ENCODE measurements around the gene NFIC. TPM values are rescaled to one million over a fixed set of nuclear protein-coding genes. Genes with fewer than 3 reads are reported as not detected.

NFIC gene
- total RNA-seq, 1 donor: 79.5 TPM

DNA sequence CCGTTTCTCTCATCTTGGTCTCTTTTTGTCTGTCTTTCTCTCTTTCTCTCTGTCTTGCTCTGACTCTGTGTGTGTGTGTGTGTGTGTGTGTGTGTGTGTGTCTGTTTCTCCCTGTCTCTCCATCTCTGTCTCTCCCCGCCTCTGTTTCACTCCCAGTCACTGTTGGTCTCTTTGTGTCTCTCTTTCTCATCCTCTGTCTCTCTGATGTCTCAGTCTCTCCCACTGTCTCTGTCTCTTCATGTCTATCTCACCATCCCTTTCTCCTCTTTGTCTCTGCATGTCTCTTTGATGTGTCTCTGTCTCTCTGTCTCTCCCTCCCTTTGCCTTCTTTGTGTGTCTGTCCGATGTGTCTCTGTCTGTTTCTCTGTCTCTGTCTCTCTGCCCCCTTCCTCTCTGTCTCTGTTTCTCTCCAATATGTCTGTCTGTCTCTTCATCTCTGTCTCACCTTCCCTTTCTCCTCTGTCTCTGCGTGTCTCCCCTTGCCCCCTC lies 2.5 kb downstream of the NFIC start:
- H3K4me3 ChIP-seq (ENCODE audit: low read depth, low read length): peak overlapping the region; percentile 78
- TF ChIP-seq, protein P1, sequence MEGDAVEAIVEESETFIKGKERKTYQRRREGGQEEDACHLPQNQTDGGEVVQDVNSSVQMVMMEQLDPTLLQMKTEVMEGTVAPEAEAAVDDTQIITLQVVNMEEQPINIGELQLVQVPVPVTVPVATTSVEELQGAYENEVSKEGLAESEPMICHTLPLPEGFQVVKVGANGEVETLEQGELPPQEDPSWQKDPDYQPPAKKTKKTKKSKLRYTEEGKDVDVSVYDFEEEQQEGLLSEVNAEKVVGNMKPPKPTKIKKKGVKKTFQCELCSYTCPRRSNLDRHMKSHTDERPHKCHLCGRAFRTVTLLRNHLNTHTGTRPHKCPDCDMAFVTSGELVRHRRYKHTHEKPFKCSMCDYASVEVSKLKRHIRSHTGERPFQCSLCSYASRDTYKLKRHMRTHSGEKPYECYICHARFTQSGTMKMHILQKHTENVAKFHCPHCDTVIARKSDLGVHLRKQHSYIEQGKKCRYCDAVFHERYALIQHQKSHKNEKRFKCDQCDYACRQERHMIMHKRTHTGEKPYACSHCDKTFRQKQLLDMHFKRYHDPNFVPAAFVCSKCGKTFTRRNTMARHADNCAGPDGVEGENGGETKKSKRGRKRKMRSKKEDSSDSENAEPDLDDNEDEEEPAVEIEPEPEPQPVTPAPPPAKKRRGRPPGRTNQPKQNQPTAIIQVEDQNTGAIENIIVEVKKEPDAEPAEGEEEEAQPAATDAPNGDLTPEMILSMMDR (IDR thresholded peaks at IDR 0.05; ENCODE audit: insufficient read depth, low read length): no peak
- peak; percentile 59 for DNase-seq (ENCODE audit: low read depth)

DNA sequence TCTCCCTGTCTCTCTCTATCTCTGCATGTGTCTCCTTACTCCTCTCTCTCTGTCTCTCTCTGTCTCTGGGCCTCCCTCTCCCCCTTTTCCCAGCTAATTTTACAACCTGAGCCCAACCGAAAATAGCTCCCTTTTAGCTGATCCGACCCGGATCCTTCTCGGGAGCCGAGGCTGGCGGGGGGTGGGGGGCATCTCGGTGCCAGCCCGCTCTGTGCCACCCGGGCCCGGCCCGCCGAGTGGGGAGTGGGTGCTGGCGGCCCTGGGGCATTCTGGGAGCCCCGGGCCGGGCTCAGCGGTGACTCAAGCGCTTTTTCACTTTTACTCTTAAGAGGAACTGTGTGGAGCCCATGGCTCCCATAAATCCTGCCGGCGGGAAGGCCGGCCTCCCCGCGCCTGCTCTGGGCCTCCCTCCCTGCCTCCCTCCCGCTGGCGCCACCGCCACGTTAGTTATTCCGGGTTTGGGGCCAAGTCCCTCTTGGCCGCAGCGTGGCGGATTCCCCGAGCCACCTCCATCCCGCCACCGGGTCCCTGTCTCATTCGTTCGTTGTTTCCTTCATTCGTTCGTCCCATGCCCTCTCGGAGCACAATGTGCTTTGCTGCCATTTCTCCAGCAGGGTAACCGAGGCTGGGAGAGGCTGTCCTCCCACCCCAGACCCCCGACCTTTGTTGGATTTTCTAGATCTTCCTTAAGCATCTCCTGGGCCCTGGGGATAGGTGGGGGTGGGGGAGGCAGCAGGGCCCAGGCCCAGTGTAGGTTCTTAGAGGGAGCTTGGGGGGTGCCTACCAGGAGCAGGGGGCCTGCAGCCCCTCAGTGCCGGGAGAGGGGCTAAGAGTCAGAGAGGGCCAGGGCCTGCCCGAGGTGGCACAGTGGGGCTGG lies 3.2 kb downstream of the NFIC start:
- peak overlapping the region; percentile 78 for H3K4me3 ChIP-seq (ENCODE audit: low read depth, low read length)
- TF ChIP-seq, protein P1 (IDR thresholded peaks at IDR 0.05; ENCODE audit: insufficient read depth, low read length): peak; percentile 26
- no peak for DNase-seq (ENCODE audit: low read depth)

DNA sequence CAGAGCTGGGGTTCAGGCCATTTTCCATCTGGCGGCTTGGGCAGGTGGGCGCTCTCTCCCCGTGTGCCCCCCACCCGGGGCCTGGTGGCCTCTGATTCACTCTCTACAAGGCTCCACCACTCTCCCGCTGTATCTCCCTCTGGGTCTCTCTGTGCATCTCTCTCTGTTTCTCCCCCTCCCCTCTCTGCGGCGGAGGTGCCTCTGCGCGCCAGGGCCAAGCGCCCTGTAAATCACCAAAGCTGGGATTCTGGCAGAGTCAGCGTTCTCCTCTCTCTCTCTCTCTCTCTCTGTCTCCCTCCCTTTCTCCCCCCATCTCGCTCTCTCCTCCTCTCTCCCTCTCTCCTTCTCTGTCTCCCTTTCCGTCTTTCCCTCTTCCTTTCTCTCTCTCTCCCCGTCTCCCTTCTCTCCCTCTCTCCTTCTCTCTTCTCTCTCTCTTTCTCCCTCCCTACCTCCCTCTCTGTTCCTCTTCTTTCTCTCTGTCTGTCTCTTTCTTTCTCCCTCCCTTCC lies 3.9 kb downstream of the NFIC start:
- DNase-seq (ENCODE audit: low read depth): no peak
- TF ChIP-seq, protein P1 (IDR thresholded peaks at IDR 0.05; ENCODE audit: insufficient read depth, low read length): no peak
- H3K4me3 ChIP-seq (ENCODE audit: low read depth, low read length): peak overlapping the region; percentile 78

DNA sequence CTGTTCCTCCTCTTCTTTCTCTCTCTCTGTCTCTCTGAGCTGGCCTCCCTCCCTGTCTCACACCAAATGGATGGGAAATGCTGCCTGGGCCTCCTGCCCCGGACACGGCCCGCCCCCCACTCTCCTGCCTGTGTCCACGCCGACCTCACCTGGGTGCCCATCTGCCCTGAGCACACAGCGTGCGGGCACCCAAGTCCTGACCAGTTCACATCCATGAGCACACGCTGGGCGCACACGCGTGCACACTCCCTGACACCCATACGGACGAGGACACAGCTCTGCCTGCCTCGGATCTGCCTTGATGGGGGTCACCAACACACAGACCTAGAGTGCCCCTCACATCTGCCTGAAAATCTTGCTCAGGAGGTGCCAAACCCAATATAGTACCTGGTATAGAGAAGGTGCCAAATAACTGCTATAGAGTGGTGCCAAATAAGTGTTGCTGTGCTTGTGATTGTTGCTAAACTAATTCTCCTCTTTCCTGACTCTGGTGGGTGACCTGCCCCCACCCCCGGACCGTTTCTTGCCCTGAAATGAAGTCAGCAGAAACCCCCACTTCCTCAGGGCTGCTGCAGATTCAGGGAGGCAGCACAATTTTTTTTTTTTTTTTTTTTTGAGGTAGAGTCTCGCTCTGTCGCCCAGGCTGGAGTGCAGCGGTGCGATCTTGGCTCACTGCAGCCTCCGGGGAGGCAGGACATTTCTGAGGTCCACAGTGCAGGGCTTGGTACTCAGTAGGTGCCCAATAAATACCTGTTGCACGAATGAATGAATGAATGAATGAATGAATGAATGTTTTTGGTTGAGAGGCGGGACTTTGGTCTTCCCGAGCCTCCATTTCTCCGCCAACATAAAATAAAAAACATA lies 4.6 kb downstream of the NFIC start:
- TF ChIP-seq, protein P1 (IDR thresholded peaks at IDR 0.05; ENCODE audit: insufficient read depth, low read length): no peak
- no peak for DNase-seq (ENCODE audit: low read depth)
- peak overlapping the region; percentile 78 for H3K4me3 ChIP-seq (ENCODE audit: low read depth, low read length)

DNA sequence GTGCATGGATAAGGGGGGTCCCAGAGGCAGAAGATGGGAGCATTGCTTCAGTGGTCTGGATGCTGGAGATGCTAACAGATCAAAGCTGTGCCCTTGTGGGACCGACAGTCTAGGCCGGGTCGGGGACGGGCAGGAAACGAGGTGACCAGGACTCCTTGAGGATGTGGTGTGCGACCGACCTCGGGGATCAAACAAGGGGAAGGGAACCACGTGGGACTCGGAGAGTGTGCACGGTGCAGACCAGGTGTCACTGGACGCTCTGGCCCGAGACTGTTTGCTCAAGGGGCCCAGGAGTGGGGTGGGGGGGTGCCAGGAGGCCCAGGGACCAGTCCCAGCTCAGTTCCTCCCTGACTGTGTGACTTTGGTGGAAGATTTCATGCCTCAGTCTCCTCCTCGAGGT lies 6.0 kb downstream of the NFIC start:
- no peak overlapping the region for H3K4me3 ChIP-seq (ENCODE audit: low read depth, low read length)
- TF ChIP-seq, protein P1 (IDR thresholded peaks at IDR 0.05; ENCODE audit: insufficient read depth, low read length): no peak
- no peak for DNase-seq (ENCODE audit: low read depth)

DNA sequence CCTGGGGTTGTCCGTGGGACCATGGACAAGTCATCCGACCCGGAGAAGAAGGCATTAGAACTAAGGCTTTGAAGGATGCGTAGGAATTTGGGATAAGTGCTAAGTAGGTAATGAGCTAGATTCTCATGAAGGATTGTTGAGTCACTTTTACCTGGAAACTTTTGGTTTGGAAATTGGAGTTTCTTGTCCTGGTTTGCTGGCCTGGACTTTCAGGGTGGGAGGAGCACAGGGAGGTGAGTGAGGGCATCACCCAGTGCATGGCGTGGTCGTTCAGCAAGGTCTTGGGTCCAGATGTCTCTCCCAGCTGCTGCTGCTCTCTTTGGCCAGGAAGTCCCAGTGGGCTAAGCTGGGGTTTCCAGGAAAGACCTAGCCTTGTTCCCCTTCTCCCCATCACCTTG lies 7.6 kb downstream of the NFIC start:
- no peak for DNase-seq (ENCODE audit: low read depth)
- TF ChIP-seq, protein P1 (IDR thresholded peaks at IDR 0.05; ENCODE audit: insufficient read depth, low read length): no peak
- no peak overlapping the region for H3K4me3 ChIP-seq (ENCODE audit: low read depth, low read length)
